PC-3 (cell line): ENCODE data around the gene U2SURP. TPM values are rescaled to one million over a fixed set of nuclear protein-coding genes. Genes with fewer than 3 reads are reported as not detected.

Experiments used
- ATAC-seq: fragments of 200-7000 bp; cut with Tn5 transposase; 2 replicates; pipeline ENCODE4 v1.9.1; 2020; ENCODE audit warnings: mild to moderate bottlenecking, moderate library complexity
- BruUV-seq: library from RNA; stranded (reverse); fragments of 400-500 nt; replicated peaks from 2 replicates; lab custom pipeline; 2021; lab: Mats Ljungman, UMichigan
- CTCF ChIA-PET: fragments of 300-600 bp; sonication (Branson Sonifier 250); formaldehyde crosslinking; loops from one replicate; lab custom pipeline; 2022; ENCODE audit warnings: antibody characterized with exemption; lab: Charles Lee
- POLR2A ChIA-PET: fragments of 300-600 bp; sonication (Branson Sonifier 250); formaldehyde crosslinking; loops from one replicate; lab custom pipeline; 2022; ENCODE audit warnings: antibody characterized with exemption; ENCODE audit not compliant: unreplicated experiment; lab: Charles Lee
- DNase-seq: peaks from one replicate; pipeline ENCODE4 v3.0.0-alpha.2; 2015
- H2AFZ ChIP-seq: fragments of 300-600 bp; sonication (generic); 2 replicates; pipeline ENCODE4 v1.6.0; 2016; ENCODE audit warnings: antibody characterized with exemption, low read length
- H3F3A ChIP-seq: fragments of 300-600 bp; sonication (generic); one replicate; pipeline ENCODE4 v1.6.0; 2017; ENCODE audit warnings: antibody characterized with exemption, low read length, control low read depth, mild to moderate bottlenecking; ENCODE audit not compliant: unreplicated experiment
- H3K27ac ChIP-seq: fragments of 300-600 bp; sonication (generic); 2 replicates; pipeline ENCODE4 v1.5.1; 2016; ENCODE audit warnings: mild to moderate bottlenecking, low read length
- H3K27me3 ChIP-seq: fragments of 300-600 bp; sonication (generic); 2 replicates; pipeline ENCODE4 v1.6.1; 2016; ENCODE audit warnings: low read length, mixed read lengths
- H3K36me3 ChIP-seq: fragments of 300-600 bp; sonication (generic); 2 replicates; pipeline ENCODE4 v1.6.1; 2016; ENCODE audit warnings: low read depth, mixed run types, low read length, mixed read lengths
- H3K4me1 ChIP-seq: fragments of 300-600 bp; sonication (generic); 2 replicates; pipeline ENCODE4 v1.5.1; 2016; ENCODE audit warnings: low read length; ENCODE audit not compliant: insufficient read depth
- H3K4me2 ChIP-seq: fragments of 300-600 bp; sonication (generic); 2 replicates; pipeline ENCODE4 v1.6.0; 2016; ENCODE audit warnings: low read length
- H3K4me3 ChIP-seq: fragments of 300-600 bp; sonication (generic); 2 replicates; pipeline ENCODE4 v1.5.1; 2016; ENCODE audit warnings: mild to moderate bottlenecking, low read length, mixed read lengths
- H3K79me2 ChIP-seq: fragments of 300-600 bp; sonication (generic); 2 replicates; pipeline ENCODE4 v1.6.1; 2017; ENCODE audit warnings: low read length, mixed read lengths
- H3K9ac ChIP-seq: fragments of 300-600 bp; sonication (generic); 2 replicates; pipeline ENCODE4 v1.6.0; 2016; ENCODE audit warnings: mild to moderate bottlenecking, low read length
- H3K9me2 ChIP-seq: fragments of 300-600 bp; sonication (generic); replicated peaks from 2 replicates; pipeline ENCODE4 v1.6.1; 2016; ENCODE audit warnings: mixed run types, low read length, mixed read lengths
- H3K9me3 ChIP-seq: fragments of 300-600 bp; sonication (generic); 2 replicates; pipeline ENCODE4 v1.6.1; 2016; ENCODE audit warnings: low read length, mixed read lengths
- H4K20me1 ChIP-seq: fragments of 300-600 bp; sonication (generic); 2 replicates; pipeline ENCODE4 v1.6.1; 2016; ENCODE audit warnings: low read length, mixed read lengths
- EZH2 ChIP-seq: fragments of 300-600 bp; sonication (generic); IDR thresholded peaks from one replicate; pipeline ENCODE4 v1.6.1; 2017; ENCODE audit warnings: antibody characterized with exemption, mild to moderate bottlenecking, low read length; ENCODE audit not compliant: unreplicated experiment
- EZH2phosphoT487 ChIP-seq: fragments of 300-600 bp; sonication (generic); IDR thresholded peaks from 2 replicates; pipeline ENCODE4 v1.6.1; 2018; ENCODE audit warnings: mild to moderate bottlenecking, antibody characterized with exemption, low read length, borderline replicate concordance
- intact Hi-C: fragments of 100-400 bp; cut with micrococcal nuclease; formaldehyde crosslinking; loops from 2 replicates; pipeline ENCODE4 v1.9.0; 2023
- total RNA-seq: library from RNA; depleted of rRNA; stranded (reverse); fragments of >200 nt; gene quantifications from 2 replicates; pipeline ENCODE4 v1.2.3, GENCODE V29; 2014
- TF ChIP-seq, protein P1 (sequence below): fragments of 300-600 bp; sonication (generic); conservative IDR thresholded peaks from 2 replicates; pipeline ENCODE4 v1.5.1; 2017; ENCODE audit warnings: antibody characterized with exemption, low read depth, mild to moderate bottlenecking, low read length

U2SURP gene
- total RNA-seq, 1 experiment from 2014 or later = 81.1 TPM

DNA sequence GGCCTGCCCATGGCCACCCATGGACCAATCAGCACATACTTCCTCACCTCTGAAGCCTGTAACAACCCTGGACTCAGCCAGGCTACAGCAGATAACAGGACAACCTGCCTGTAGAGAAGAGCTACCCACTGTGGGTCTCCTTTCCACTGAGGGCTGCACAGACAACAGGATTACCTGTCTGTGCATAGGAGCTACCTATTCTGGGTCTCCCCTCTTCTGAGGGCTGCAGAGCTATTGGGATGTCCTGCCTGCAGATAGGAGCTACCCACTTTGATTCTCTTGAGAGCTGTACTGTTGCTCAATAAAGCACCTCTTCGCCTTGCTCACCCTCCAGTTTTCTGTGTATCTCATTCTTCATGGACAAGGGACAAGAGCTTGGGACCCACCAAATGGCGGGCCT lies 94.4 kb downstream of the U2SURP start:
- DNase-seq (no peak), ATAC-seq (no peak)
- POLR2A ChIA-PET = no interaction called here
- Histone ChIP-seq H3K79me2 (no peaks in the 10 kb centered on the region), H3F3A (no peaks in the 10 kb centered on the region), H3K27me3 (no peaks in the 10 kb centered on the region), H3K4me1 (0 out of 2 replicates have a peak, but pooled peaks cover 10% of the 10 kb centered on the region), H3K9ac (no peak overlapping the region), H3K4me3 (no peak overlapping the region), H2AFZ (no peak overlapping the region), H3K9me3 (no peaks in the 10 kb centered on the region), H3K9me2 (no peaks in the 10 kb centered on the region), H3K27ac (no peak overlapping the region), H3K4me2 (no peak overlapping the region), H3K36me3 (no peaks in the 10 kb centered on the region), H4K20me1 (no peaks in the 10 kb centered on the region)
- TF ChIP-seq EZH2 = no peak
- TF ChIP-seq EZH2phosphoT487 = no peak
- TF ChIP-seq, protein P1, sequence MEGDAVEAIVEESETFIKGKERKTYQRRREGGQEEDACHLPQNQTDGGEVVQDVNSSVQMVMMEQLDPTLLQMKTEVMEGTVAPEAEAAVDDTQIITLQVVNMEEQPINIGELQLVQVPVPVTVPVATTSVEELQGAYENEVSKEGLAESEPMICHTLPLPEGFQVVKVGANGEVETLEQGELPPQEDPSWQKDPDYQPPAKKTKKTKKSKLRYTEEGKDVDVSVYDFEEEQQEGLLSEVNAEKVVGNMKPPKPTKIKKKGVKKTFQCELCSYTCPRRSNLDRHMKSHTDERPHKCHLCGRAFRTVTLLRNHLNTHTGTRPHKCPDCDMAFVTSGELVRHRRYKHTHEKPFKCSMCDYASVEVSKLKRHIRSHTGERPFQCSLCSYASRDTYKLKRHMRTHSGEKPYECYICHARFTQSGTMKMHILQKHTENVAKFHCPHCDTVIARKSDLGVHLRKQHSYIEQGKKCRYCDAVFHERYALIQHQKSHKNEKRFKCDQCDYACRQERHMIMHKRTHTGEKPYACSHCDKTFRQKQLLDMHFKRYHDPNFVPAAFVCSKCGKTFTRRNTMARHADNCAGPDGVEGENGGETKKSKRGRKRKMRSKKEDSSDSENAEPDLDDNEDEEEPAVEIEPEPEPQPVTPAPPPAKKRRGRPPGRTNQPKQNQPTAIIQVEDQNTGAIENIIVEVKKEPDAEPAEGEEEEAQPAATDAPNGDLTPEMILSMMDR = no peak
- CTCF ChIA-PET = no interaction called here
- BruUV-seq = no TSS peak
- intact Hi-C loops = no loop called here

- ChIA-PET POLR2A (no interaction called here), CTCF (interaction anchor here (0.5 kb wide), 1 partner anchor 249 kb away, joined by 4 read pairs; no protein-coding TSS in a partner anchor)
- H3K4me2 ChIP-seq = peak overlapping the region; percentile 5; the same call in 1 of the 2 replicates
- no peak overlapping the region for H3K4me3 ChIP-seq
- H2AFZ ChIP-seq = no peak overlapping the region
- no peak overlapping the region for H3K9ac ChIP-seq
- ATAC-seq (peak; percentile 78), DNase-seq (peak; percentile 44)
- no peak overlapping the region for H3K27ac ChIP-seq
- H3K79me2 ChIP-seq = no peaks in the 10 kb centered on the region
- no peaks in the 10 kb centered on the region for H4K20me1 ChIP-seq
- no peaks in the 10 kb centered on the region for H3K9me3 ChIP-seq
- TF ChIP-seq EZH2phosphoT487 = no peak
- no peak for TF ChIP-seq EZH2
- TF ChIP-seq, protein P1 = no peak
- H3K36me3 ChIP-seq = no peaks in the 10 kb centered on the region
- no TSS peak for BruUV-seq
- H3K4me1 ChIP-seq = 0 out of 2 replicates have a peak, but pooled peaks cover 10% of the 10 kb centered on the region
- no peaks in the 10 kb centered on the region for H3F3A ChIP-seq
- no peaks in the 10 kb centered on the region for H3K9me2 ChIP-seq
- intact Hi-C loops = no loop called here
- no peaks in the 10 kb centered on the region for H3K27me3 ChIP-seq
These were observed 96.8 kb downstream of the U2SURP start for GRCh38 chr3:143098032-143098764.

DNA sequence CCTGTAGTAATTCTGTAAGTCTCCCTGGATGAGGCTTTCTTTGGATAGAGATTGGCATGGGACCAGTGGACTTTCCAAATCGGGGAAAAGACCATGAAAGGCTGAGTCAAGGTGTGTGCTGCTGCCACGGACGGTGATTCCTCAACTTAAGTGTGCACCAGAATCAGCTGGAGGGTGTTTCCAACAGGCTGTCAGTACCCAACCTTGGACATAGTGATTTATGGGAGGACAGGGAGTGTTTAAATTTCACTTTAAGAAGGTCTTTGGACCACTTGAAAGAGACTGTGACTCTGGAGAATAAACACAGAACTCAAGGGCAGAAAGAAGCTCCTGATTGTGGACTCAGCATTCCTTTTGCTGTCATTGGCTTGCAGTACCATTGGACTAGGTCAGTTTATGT lies 97.8 kb downstream of the U2SURP start:
- H3K4me3 ChIP-seq = no peak overlapping the region
- no peak for DNase-seq
- 0 out of 2 replicates have a peak, but pooled peaks cover 10% of the 10 kb centered on the region for H3K4me1 ChIP-seq
- no peaks in the 10 kb centered on the region for H3K27me3 ChIP-seq
- H3F3A ChIP-seq = no peaks in the 10 kb centered on the region
- H3K4me2 ChIP-seq = no peak overlapping the region
- H3K9me3 ChIP-seq = no peaks in the 10 kb centered on the region
- H3K79me2 ChIP-seq = no peaks in the 10 kb centered on the region
- intact Hi-C loops = no loop called here
- no peak for ATAC-seq
- TF ChIP-seq, protein P1 = no peak
- no peak for TF ChIP-seq EZH2phosphoT487
- TF ChIP-seq EZH2 = no peak
- no peak overlapping the region for H3K27ac ChIP-seq
- H2AFZ ChIP-seq = no peak overlapping the region
- H4K20me1 ChIP-seq = no peaks in the 10 kb centered on the region
- no peaks in the 10 kb centered on the region for H3K9me2 ChIP-seq
- ChIA-PET POLR2A (no interaction called here), CTCF (no interaction called here)
- no TSS peak for BruUV-seq
- no peaks in the 10 kb centered on the region for H3K36me3 ChIP-seq
- no peak overlapping the region for H3K9ac ChIP-seq
